Loucy (cell line): ENCODE results near the gene NPSR1.
"Not testable (repeated sequence)": the region's sequence is repeated elsewhere in the genome, so short reads cannot be mapped to it uniquely, and the experiment has no call there.

Source experiments
- H2AFZ ChIP-seq: fragments of 200-600 bp; sonication (generic); 2 replicates; pipeline ENCODE4 v1.6.0; 2016; ENCODE audit warnings: antibody characterized with exemption, mild to moderate bottlenecking, low read length, moderate library complexity
- H3F3A ChIP-seq: fragments of 200-600 bp; 2 replicates; pipeline ENCODE4 v1.6.0; 2016; ENCODE audit warnings: antibody characterized with exemption, low read depth, mild to moderate bottlenecking
- H3K27me3 ChIP-seq: fragments of 200-600 bp; sonication (generic); 2 replicates; pipeline ENCODE4 v1.6.1; 2014; ENCODE audit warnings: low read length, mild to moderate bottlenecking; ENCODE audit not compliant: insufficient read depth, poor library complexity, severe bottlenecking
- H3K36me3 ChIP-seq: fragments of 200-600 bp; sonication (generic); 2 replicates; pipeline ENCODE4 v1.6.1; 2016; ENCODE audit warnings: low read length; ENCODE audit not compliant: insufficient read depth
- H3K4me1 ChIP-seq: fragments of 200-600 bp; sonication (generic); 2 replicates; pipeline ENCODE4 v1.5.1; 2014; ENCODE audit warnings: low read length, mild to moderate bottlenecking; ENCODE audit not compliant: insufficient read depth, poor library complexity, severe bottlenecking
- H3K4me2 ChIP-seq: fragments of 200-600 bp; sonication (generic); 2 replicates; pipeline ENCODE4 v1.6.0; 2014; ENCODE audit warnings: antibody characterized with exemption, low read length, low read depth, mild to moderate bottlenecking; ENCODE audit not compliant: poor library complexity, severe bottlenecking
- H3K4me3 ChIP-seq: fragments of 200-600 bp; sonication (generic); 2 replicates; pipeline ENCODE4 v1.5.1; 2014; ENCODE audit warnings: low read length, mild to moderate bottlenecking, mixed read lengths; ENCODE audit not compliant: poor library complexity, severe bottlenecking
- H3K79me2 ChIP-seq: fragments of 200-600 bp; sonication (generic); 2 replicates; pipeline ENCODE4 v1.6.1; 2014; ENCODE audit warnings: low read length; ENCODE audit not compliant: insufficient read depth
- H3K9ac ChIP-seq: fragments of 200-600 bp; sonication (generic); 2 replicates; pipeline ENCODE4 v1.6.0; 2014; ENCODE audit warnings: mild to moderate bottlenecking, low read depth, low read length, moderate library complexity; ENCODE audit not compliant: poor library complexity, severe bottlenecking
- H3K9me2 ChIP-seq: fragments of 200-600 bp; sonication (generic); replicated peaks from 2 replicates; pipeline ENCODE4 v1.6.1; 2016; ENCODE audit warnings: low read depth, low read length, mixed read lengths
- H3K9me3 ChIP-seq: fragments of 200-600 bp; sonication (generic); 2 replicates; pipeline ENCODE4 v1.6.1; 2014; ENCODE audit warnings: mild to moderate bottlenecking, antibody characterized with exemption, low read length, low read depth; ENCODE audit not compliant: insufficient read depth
- H4K20me1 ChIP-seq: fragments of 200-600 bp; sonication (generic); 2 replicates; pipeline ENCODE4 v1.6.0; 2014; ENCODE audit warnings: antibody characterized with exemption, low read length, mild to moderate bottlenecking; ENCODE audit not compliant: insufficient read depth, poor library complexity, severe bottlenecking
- CTCF ChIP-seq: fragments of 200-600 bp; sonication (generic); conservative IDR thresholded peaks from 2 replicates; pipeline ENCODE4 v1.5.1; 2014; ENCODE audit warnings: mild to moderate bottlenecking, antibody characterized with exemption, low read length
- EZH2phosphoT487 ChIP-seq: fragments of 200-600 bp; IDR thresholded peaks from 2 replicates; pipeline ENCODE4 v1.6.1; 2018; ENCODE audit warnings: antibody characterized with exemption, mild to moderate bottlenecking, moderate library complexity, borderline replicate concordance

Gene NPSR1

GRCh38 chr7:34780546-34780945, 122.5 kb downstream of the NPSR1 start:
- no peak overlapping the region for H3K4me3 ChIP-seq
- no peaks in the 10 kb centered on the region for H3K4me1 ChIP-seq
- H2AFZ ChIP-seq: no peak overlapping the region
- H3K79me2 ChIP-seq: no peaks in the 10 kb centered on the region
- H3K4me2 ChIP-seq: no peak overlapping the region
- H4K20me1 ChIP-seq: no peaks in the 10 kb centered on the region
- no peaks in the 10 kb centered on the region for H3K36me3 ChIP-seq
- H3K9ac ChIP-seq: no peak overlapping the region
- H3K27me3 ChIP-seq: no peaks in the 10 kb centered on the region
- H3F3A ChIP-seq: no peaks in the 10 kb centered on the region
- no peak for TF ChIP-seq EZH2phosphoT487
- no peak for TF ChIP-seq CTCF
- no peaks in the 10 kb centered on the region for H3K9me2 ChIP-seq
- H3K9me3 ChIP-seq: no peaks in the 10 kb centered on the region

GRCh38 chr7:34787586-34787985, 129.6 kb downstream of the NPSR1 start:
- TF ChIP-seq CTCF (no peak), EZH2phosphoT487 (no peak)
- H3K4me2 ChIP-seq: no peak overlapping the region
- H4K20me1 ChIP-seq: no peaks in the 10 kb centered on the region
- no peak overlapping the region for H2AFZ ChIP-seq
- no peak overlapping the region for H3K4me3 ChIP-seq
- no peaks in the 10 kb centered on the region for H3F3A ChIP-seq
- no peaks in the 10 kb centered on the region for H3K4me1 ChIP-seq
- H3K27me3 ChIP-seq: no peaks in the 10 kb centered on the region
- no peaks in the 10 kb centered on the region for H3K79me2 ChIP-seq
- no peaks in the 10 kb centered on the region for H3K36me3 ChIP-seq
- H3K9ac ChIP-seq: no peak overlapping the region
- no peaks in the 10 kb centered on the region for H3K9me3 ChIP-seq
- H3K9me2 ChIP-seq: no peaks in the 10 kb centered on the region

GRCh38 chr7:34806831-34807230, 148.8 kb downstream of the NPSR1 start:
- no peaks in the 10 kb centered on the region for H3K9me2 ChIP-seq
- no peaks in the 10 kb centered on the region for H3K79me2 ChIP-seq
- H2AFZ ChIP-seq: no peak overlapping the region
- no peak overlapping the region for H3K4me3 ChIP-seq
- H4K20me1 ChIP-seq: no peaks in the 10 kb centered on the region
- H3F3A ChIP-seq: no peaks in the 10 kb centered on the region
- no peak overlapping the region for H3K9ac ChIP-seq
- no peaks in the 10 kb centered on the region for H3K9me3 ChIP-seq
- no peaks in the 10 kb centered on the region for H3K4me1 ChIP-seq
- no peak for TF ChIP-seq EZH2phosphoT487
- no peaks in the 10 kb centered on the region for H3K27me3 ChIP-seq
- H3K36me3 ChIP-seq: no peaks in the 10 kb centered on the region
- no peak overlapping the region for H3K4me2 ChIP-seq

GRCh38 chr7:34807548-34808340, 149.7 kb downstream of the NPSR1 start:
- no peak overlapping the region for H3K4me3 ChIP-seq
- no peaks in the 10 kb centered on the region for H3F3A ChIP-seq
- H3K36me3 ChIP-seq: no peaks in the 10 kb centered on the region
- H3K9ac ChIP-seq: no peak overlapping the region
- no peaks in the 10 kb centered on the region for H3K4me1 ChIP-seq
- no peaks in the 10 kb centered on the region for H3K79me2 ChIP-seq
- no peaks in the 10 kb centered on the region for H4K20me1 ChIP-seq
- H3K27me3 ChIP-seq: no peaks in the 10 kb centered on the region
- no peak overlapping the region for H2AFZ ChIP-seq
- TF ChIP-seq EZH2phosphoT487 (no peak), CTCF (no peak)
- no peaks in the 10 kb centered on the region for H3K9me3 ChIP-seq
- H3K9me2 ChIP-seq: no peaks in the 10 kb centered on the region
- H3K4me2 ChIP-seq: no peak overlapping the region

- not testable (repeated sequence) for H4K20me1 ChIP-seq, H3K4me2 ChIP-seq, H3K9me3 ChIP-seq, H3K9me2 ChIP-seq, H2AFZ ChIP-seq, H3K27me3 ChIP-seq, H3K9ac ChIP-seq, H3K79me2 ChIP-seq, H3K36me3 ChIP-seq, H3F3A ChIP-seq, H3K4me1 ChIP-seq, H3K4me3 ChIP-seq
These were observed 156.3 kb downstream of the NPSR1 start for GRCh38 chr7:34814203-34814842.
